ENCODE data around the gene HES7. TPM values are rescaled to one million over a fixed set of nuclear protein-coding genes. Genes with fewer than 3 reads are reported as not detected.
A peak's percentile ranks its signal among the peaks of the same experiment; 100 is the strongest.

The HES7 gene
- polyA plus RNA-seq, 2 of the 4 experiments (the other 2 are of a cell fraction) = 0.56 to 0.72 TPM

DNA sequence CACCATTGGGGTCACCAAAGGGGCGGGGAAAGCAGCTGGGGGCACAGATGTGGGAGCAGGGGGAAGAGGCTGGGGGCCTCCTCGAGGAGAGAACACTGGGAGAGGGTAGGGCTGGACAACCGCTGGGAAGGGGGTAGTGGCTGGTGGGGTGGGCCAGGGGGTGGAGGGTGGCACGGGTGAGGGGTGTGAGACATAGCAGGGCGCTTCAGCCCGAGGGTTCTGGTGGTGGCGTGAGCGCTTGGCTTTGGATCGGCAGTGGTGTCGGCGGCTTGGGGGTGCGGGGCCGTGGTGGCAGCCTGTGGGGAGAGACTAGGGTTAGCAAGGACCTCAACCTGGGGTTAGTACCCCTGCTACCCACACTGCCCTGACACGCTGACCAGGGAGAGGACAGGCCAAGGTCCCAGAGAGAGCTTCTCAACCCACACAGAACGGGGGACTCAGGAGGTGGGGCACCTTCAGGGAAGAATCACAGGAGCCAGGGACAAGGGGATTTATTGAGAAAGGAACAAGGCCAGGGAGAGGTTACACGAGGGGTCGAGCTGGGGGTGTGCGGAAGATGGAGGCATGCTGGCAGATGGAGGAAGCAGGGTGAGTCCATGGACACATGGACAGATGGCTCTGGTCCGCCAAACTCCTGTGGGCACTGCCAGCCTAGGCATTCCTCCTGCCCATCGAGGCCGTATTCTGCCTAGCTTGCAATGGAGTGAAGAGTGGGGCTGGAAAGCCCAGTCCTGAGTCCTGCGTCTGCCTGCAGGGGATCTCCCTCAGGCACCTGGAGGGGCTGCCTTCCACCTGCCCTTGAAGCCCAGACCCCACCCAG, 19.9 kb upstream of the HES7 start:
- no peak for DNase-seq (ENCODE audit: low read depth in 1 of 2, low spot score in 1 of 2)

DNA sequence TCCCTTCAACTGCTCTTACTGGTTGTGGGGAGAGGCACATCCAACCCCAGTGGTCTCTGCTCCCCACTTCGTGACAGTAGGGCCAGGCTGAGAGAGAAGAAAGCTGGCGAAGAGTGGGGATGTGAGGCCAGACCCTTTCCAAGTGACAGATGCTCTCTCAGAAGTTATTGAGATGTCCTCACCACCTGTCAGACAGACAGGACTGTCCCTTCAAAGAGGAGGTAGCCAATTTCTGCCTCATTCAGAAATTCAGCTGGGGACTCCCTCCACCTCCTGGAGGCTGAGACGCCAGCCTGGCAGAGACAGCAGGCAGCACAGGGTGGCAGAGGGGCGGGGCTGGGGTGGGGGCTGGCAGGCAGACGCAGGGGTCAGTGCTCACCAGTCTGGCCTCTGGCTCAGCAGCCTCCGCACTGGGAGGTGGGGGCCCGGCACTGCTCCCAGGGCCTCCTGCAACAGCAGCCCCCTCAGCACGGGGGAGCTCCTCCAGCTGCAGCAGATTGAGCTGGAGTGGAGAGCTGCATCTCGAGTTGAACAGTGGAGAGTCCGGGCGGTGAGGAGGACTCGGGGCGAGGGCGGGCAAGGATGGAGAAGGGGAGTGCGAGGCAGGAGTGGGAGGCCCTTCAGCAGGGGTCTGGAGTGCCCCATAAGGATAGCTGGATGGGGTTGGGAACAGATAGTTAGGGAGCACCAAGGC, 19.1 kb upstream of the HES7 start:
- CTCF ChIA-PET = interaction anchor here (1.1 to 26.5 kb wide), 5 partner anchors 4 to 70 kb away, joined by 3 to 601 read pairs (median 79); partner anchors contain the start of genes HES7, PER1 and VAMP2
- WGBS (ENCODE audit: missing lambda C conversion rate) = 93% methylated on average over 9 of the region's 15 CpGs
- Histone ChIP-seq H3K4me1 (peaks cover 6% of the 10 kb centered on the region; the same call in 2 of the 3 replicates), H3K27ac (no peak overlapping the region), H3K9me3 (no peaks in the 10 kb centered on the region), H3K4me3 (no peak overlapping the region), H3K4me2 (no peak overlapping the region)
- POLR2A ChIA-PET = interaction anchor here (1.1 kb wide), 1 partner anchor 30 kb away, joined by 7 read pairs; no protein-coding TSS in a partner anchor
- ATAC-seq (no peak), FAIRE-seq (no peak), DNase-seq (ENCODE audit: low read depth in 1 of 2, low spot score in 1 of 2) (no peak)
- TF ChIP-seq, protein P1, sequence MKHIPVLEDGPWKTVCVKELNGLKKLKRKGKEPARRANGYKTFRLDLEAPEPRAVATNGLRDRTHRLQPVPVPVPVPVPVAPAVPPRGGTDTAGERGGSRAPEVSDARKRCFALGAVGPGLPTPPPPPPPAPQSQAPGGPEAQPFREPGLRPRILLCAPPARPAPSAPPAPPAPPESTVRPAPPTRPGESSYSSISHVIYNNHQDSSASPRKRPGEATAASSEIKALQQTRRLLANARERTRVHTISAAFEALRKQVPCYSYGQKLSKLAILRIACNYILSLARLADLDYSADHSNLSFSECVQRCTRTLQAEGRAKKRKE (CRISPR knock-in tag; IDR thresholded peaks at IDR 0.05; ENCODE audit: low read depth) = no peak
- TF ChIP-seq SREBF2 (IDR thresholded peaks at IDR 0.05) (no peak), KDM1A (IDR thresholded peaks at IDR 0.05; ENCODE audit: low read depth) (no peak), MAZ (IDR thresholded peaks at IDR 0.05; ENCODE audit: borderline replicate concordance, low read depth, low read length) (no peak), JUNB (IDR thresholded peaks at IDR 0.05) (no peak), HDAC2 (IDR thresholded peaks at IDR 0.05) (no peak), NFE2L2 (conservative IDR thresholded peaks at IDR 0.05; ENCODE audit: low read length) (no peak), HOXA7 (CRISPR knock-in tag; IDR thresholded peaks at IDR 0.05) (no peak), RARB (CRISPR knock-in tag; IDR thresholded peaks at IDR 0.05) (no peak), CHD4 (IDR thresholded peaks at IDR 0.05; ENCODE audit: borderline replicate concordance) (no peak), POLR2A (IDR thresholded peaks at IDR 0.05; ENCODE audit: low read length) (no peak), GATA3 (IDR thresholded peaks at IDR 0.05; ENCODE audit: borderline replicate concordance) (no peak), ZNF302 (CRISPR knock-in tag; IDR thresholded peaks at IDR 0.05) (no peak), PHF8 (IDR thresholded peaks at IDR 0.05; ENCODE audit: borderline replicate concordance, low read depth) (no peak)
- TF ChIP-seq, protein P2, sequence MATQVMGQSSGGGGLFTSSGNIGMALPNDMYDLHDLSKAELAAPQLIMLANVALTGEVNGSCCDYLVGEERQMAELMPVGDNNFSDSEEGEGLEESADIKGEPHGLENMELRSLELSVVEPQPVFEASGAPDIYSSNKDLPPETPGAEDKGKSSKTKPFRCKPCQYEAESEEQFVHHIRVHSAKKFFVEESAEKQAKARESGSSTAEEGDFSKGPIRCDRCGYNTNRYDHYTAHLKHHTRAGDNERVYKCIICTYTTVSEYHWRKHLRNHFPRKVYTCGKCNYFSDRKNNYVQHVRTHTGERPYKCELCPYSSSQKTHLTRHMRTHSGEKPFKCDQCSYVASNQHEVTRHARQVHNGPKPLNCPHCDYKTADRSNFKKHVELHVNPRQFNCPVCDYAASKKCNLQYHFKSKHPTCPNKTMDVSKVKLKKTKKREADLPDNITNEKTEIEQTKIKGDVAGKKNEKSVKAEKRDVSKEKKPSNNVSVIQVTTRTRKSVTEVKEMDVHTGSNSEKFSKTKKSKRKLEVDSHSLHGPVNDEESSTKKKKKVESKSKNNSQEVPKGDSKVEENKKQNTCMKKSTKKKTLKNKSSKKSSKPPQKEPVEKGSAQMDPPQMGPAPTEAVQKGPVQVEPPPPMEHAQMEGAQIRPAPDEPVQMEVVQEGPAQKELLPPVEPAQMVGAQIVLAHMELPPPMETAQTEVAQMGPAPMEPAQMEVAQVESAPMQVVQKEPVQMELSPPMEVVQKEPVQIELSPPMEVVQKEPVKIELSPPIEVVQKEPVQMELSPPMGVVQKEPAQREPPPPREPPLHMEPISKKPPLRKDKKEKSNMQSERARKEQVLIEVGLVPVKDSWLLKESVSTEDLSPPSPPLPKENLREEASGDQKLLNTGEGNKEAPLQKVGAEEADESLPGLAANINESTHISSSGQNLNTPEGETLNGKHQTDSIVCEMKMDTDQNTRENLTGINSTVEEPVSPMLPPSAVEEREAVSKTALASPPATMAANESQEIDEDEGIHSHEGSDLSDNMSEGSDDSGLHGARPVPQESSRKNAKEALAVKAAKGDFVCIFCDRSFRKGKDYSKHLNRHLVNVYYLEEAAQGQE (IDR thresholded peaks at IDR 0.05) = no peak
- TF ChIP-seq, protein P3, sequence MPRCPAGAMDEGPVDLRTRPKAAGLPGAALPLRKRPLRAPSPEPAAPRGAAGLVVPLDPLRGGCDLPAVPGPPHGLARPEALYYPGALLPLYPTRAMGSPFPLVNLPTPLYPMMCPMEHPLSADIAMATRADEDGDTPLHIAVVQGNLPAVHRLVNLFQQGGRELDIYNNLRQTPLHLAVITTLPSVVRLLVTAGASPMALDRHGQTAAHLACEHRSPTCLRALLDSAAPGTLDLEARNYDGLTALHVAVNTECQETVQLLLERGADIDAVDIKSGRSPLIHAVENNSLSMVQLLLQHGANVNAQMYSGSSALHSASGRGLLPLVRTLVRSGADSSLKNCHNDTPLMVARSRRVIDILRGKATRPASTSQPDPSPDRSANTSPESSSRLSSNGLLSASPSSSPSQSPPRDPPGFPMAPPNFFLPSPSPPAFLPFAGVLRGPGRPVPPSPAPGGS (IDR thresholded peaks at IDR 0.05) = no peak

More for the DNA sequence above, 19.9 kb upstream of the HES7 start:
- ChIA-PET CTCF (interaction anchor here (1.1 to 26.5 kb wide), 5 partner anchors 5 to 70 kb away, joined by 3 to 601 read pairs (median 79); partner anchors contain the start of genes HES7, PER1 and VAMP2), POLR2A (interaction anchor here (1.1 kb wide), 1 partner anchor 30 kb away, joined by 7 read pairs; no protein-coding TSS in a partner anchor)
- Histone ChIP-seq H3K4me2 (no peak overlapping the region), H3K9me3 (no peaks in the 10 kb centered on the region), H3K4me3 (no peak overlapping the region), H3K4me1 (peaks cover 5% of the 10 kb centered on the region; the same call in 1 of the 3 replicates), H3K27ac (no peak overlapping the region)
- FAIRE-seq (no peak), ATAC-seq (no peak)
- TF ChIP-seq, protein P4, sequence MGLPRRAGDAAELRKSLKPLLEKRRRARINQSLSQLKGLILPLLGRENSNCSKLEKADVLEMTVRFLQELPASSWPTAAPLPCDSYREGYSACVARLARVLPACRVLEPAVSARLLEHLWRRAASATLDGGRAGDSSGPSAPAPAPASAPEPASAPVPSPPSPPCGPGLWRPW (IDR thresholded peaks at IDR 0.05) = no peak
- TF ChIP-seq CEBPB (IDR thresholded peaks at IDR 0.05) = no peak
- TF ChIP-seq POLR2AphosphoS2 (conservative IDR thresholded peaks at IDR 0.05; ENCODE audit: low read length) = peak; percentile 45
- TF ChIP-seq CHD4 (IDR thresholded peaks at IDR 0.05; ENCODE audit: borderline replicate concordance) = no peak
- 87% methylated on average over 20 of the region's 22 CpGs for WGBS (ENCODE audit: missing lambda C conversion rate)

Data from A549 (cell line).